ENCODE measurements around the gene CHIT1. TPM values are rescaled to one million over a fixed set of nuclear protein-coding genes. Genes with fewer than 3 reads are reported as not detected.

The CHIT1 gene
- total and polyA plus RNA-seq, 7 donors: 0.04 to 0.27 (median 0.09) TPM; not detected in 3

DNA sequence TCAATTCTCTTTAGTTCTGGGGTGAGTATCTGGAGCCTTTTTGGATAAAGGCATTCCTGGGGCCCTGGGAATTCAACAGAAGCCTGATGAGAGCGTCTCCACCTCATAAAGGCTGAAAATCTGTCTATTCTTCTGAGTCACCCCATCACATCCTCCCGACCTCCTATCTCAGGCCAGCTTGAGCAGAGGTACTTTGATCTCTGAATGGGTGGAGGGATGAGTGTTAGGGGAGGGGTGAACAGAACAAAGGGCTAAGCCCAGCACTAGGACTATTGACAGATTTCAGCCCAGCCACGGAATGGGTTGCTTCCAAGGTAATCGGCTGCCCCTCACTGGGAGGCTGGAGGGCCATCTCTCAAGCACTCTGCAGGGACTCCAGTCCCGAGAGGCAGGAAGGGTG lies 51.4 kb downstream of the CHIT1 start:
- peaks cover 54% of the 10 kb centered on the region for H3K4me1 ChIP-seq
- no peaks in the 10 kb centered on the region for H3K27me3 ChIP-seq (ENCODE audit: insufficient read depth in 3 of 3, low read length in 2 of 3)
- 68 to 78% (median 73%) methylated on average over 5 of the region's 5 CpGs for WGBS, 3 donors
- H3K4me3 ChIP-seq: no peak overlapping the region
- peak overlapping the region; percentile 89 for H3K27ac ChIP-seq
- H3K36me3 ChIP-seq (ENCODE audit: insufficient read depth in 1 of 2, low read depth in 1 of 2): no peaks in the 10 kb centered on the region
- H3K9me3 ChIP-seq: no peaks in the 10 kb centered on the region
- intact Hi-C loops (cut with DNase I): loop anchor here in 1 of 2 donors (5.0 kb wide), 1 partner anchor 89 kb away; no protein-coding TSS in a partner anchor
- no peak for ATAC-seq
- TF ChIP-seq, protein P1, sequence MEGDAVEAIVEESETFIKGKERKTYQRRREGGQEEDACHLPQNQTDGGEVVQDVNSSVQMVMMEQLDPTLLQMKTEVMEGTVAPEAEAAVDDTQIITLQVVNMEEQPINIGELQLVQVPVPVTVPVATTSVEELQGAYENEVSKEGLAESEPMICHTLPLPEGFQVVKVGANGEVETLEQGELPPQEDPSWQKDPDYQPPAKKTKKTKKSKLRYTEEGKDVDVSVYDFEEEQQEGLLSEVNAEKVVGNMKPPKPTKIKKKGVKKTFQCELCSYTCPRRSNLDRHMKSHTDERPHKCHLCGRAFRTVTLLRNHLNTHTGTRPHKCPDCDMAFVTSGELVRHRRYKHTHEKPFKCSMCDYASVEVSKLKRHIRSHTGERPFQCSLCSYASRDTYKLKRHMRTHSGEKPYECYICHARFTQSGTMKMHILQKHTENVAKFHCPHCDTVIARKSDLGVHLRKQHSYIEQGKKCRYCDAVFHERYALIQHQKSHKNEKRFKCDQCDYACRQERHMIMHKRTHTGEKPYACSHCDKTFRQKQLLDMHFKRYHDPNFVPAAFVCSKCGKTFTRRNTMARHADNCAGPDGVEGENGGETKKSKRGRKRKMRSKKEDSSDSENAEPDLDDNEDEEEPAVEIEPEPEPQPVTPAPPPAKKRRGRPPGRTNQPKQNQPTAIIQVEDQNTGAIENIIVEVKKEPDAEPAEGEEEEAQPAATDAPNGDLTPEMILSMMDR (IDR thresholded peaks at IDR 0.05): no peak
- DNase-seq: no peak

DNA sequence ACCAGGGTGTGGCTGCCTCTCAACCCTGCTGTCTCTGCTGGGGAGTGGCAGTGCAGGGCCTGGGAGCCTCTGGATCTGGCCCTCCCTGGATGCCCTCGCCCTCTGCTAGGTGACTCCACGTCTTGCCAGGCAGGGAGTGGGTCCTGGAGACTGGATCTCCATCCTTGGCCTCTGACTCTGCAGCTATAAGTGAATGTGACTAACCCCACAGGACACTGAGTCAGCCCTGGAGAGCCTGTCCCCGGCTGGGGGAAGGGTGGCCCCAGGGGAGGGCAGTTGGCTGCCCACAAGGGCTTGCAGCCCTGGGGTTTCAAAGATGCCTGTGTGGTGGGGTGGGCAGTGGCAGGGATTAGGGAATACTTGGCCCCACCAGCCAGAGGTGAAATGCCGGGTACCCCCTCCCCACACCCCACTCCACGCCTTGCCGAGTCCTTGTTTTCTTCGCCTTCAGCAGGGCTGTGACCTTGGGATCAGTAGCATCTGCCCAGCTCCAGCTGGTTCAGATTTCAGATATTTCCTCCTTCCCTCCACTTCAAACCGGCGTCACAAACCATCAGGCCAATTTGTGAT lies 51.9 kb downstream of the CHIT1 start:
- Histone ChIP-seq H3K27me3 (ENCODE audit: insufficient read depth in 3 of 3, low read length in 2 of 3) (no peaks in the 10 kb centered on the region), H3K36me3 (ENCODE audit: insufficient read depth in 1 of 2, low read depth in 1 of 2) (no peaks in the 10 kb centered on the region), H3K9me3 (no peaks in the 10 kb centered on the region), H3K4me1 (peaks cover 56% of the 10 kb centered on the region), H3K4me3 (no peak overlapping the region), H3K27ac (peak overlapping the region; percentile 89)
- intact Hi-C loops (cut with DNase I): loop anchor here in 1 of 2 donors (5.0 kb wide), 1 partner anchor 90 kb away; no protein-coding TSS in a partner anchor
- peak; percentile 67 to 76 (median 74) for ATAC-seq
- WGBS, 3 donors: 33 to 59% (median 38%) methylated on average over 9 of the region's 9 CpGs
- DNase-seq: peak; percentile 69 to 85
- TF ChIP-seq, protein P1 (IDR thresholded peaks at IDR 0.05): no peak

DNA sequence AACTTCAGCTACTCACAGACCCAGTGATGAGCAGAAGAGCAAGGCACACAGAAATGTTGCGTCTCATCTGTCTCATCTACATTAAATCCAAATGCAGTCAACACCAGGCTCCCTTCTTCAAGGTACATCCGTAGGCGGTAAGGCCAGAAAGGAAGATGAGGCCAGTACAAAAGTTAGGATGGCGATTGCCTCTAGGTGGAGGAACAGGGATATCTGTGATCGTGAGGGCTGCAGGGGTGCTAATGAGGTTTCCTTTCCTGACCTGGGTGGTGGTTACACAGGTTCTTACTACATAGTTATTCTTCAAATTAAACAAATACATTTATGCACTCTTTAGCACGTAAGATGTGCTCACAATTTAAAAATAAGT lies 52.5 kb downstream of the CHIT1 start:
- 91 to 95% (median 94%) methylated on average over 6 of the region's 6 CpGs for WGBS, 3 donors
- TF ChIP-seq, protein P1 (IDR thresholded peaks at IDR 0.05): no peak
- ATAC-seq (no peak), DNase-seq (no peak)
- intact Hi-C loops (cut with DNase I): loop anchor here in 1 of 2 donors (5.0 kb wide), 1 partner anchor 90 kb away; no protein-coding TSS in a partner anchor
- Histone ChIP-seq H3K27ac (peak overlapping the region; percentile 89), H3K27me3 (ENCODE audit: insufficient read depth in 3 of 3, low read length in 2 of 3) (no peaks in the 10 kb centered on the region), H3K36me3 (ENCODE audit: insufficient read depth in 1 of 2, low read depth in 1 of 2) (no peaks in the 10 kb centered on the region), H3K4me1 (peaks cover 59% of the 10 kb centered on the region), H3K9me3 (no peaks in the 10 kb centered on the region), H3K4me3 (no peak overlapping the region)

DNA sequence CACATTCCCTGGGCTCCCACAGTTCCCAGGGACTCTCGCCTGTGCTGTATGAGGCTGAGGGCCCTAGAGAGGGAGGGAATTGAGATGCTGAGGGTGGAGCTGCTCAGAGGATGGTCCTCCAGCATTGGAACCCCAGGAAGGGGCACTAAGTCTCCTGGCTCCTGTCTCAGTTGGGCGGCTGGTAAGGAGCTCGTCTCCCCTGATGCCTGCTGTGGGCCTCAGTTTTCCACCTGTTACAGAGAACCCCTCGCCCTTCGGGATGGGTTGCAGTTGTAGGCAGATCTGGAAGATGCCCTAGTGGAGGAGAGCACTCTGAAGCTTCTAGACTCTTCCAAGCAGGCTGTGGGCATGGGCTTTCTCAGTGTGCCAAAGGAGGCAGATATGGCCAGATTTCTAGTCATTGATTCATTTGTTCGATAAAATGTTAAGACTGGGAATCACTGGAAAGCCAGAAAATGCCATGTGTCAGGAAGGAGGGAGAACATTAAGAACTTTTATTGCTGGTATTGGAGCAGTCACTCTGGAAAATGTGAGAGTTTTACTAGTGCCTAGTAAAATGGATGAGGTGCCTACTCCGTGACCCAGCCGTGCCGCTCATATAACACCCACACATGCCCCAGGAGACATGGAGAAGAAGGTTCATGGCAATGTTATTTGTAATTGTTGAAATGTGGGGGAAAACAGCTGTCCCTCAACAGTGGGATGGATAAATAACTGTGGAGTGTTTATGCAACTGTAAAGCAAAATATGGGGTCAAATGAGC lies 53.0 kb downstream of the CHIT1 start:
- intact Hi-C loops (cut with DNase I): loop anchor here in 1 of 2 donors (5.0 kb wide), 1 partner anchor 91 kb away; no protein-coding TSS in a partner anchor
- Histone ChIP-seq H3K27ac (peak overlapping the region; percentile 89), H3K4me3 (no peak overlapping the region), H3K27me3 (ENCODE audit: insufficient read depth in 3 of 3, low read length in 2 of 3) (no peaks in the 10 kb centered on the region), H3K36me3 (ENCODE audit: insufficient read depth in 1 of 2, low read depth in 1 of 2) (peaks cover 0 to under 1% of the 10 kb centered on the region in 2 donors), H3K9me3 (no peaks in the 10 kb centered on the region), H3K4me1 (peaks cover 59% of the 10 kb centered on the region)
- TF ChIP-seq, protein P1 (IDR thresholded peaks at IDR 0.05): no peak
- ATAC-seq (no peak), DNase-seq (no peak)
- 90 to 94% (median 94%) methylated on average over 9 of the region's 9 CpGs for whole genome bisulfite sequencing, 3 donors
